OCI-LY3 (cell line): ENCODE data around the gene ZPLD1.

Experiments used
- H2AFZ ChIP-seq: fragments of 200-600, 300-600 bp; shearing (Covaris generic); 2 replicates; pipeline ENCODE4 v1.6.0; 2014; ENCODE audit warnings: antibody characterized with exemption, low read depth, low read length
- H3K27ac ChIP-seq: fragments of 200-600, 300-600 bp; sonication (generic); 2 replicates; pipeline ENCODE4 v1.5.1; 2014; ENCODE audit warnings: mild to moderate bottlenecking, low read length, moderate library complexity, mixed read lengths
- H3K27me3 ChIP-seq: fragments of 200-600, 300-600 bp; sonication (generic); 2 replicates; pipeline ENCODE4 v1.6.1; 2014; ENCODE audit warnings: low read depth, low read length, mixed read lengths
- H3K36me3 ChIP-seq: fragments of 200-600, 300-600 bp; sonication (generic); replicated peaks from 2 replicates; pipeline ENCODE3; 2014; ENCODE audit warnings: low read depth, low read length, mixed read lengths
- H3K4me1 ChIP-seq: fragments of 300-600, 200-600 bp; sonication (generic); 2 replicates; pipeline ENCODE4 v1.6.1; 2014; ENCODE audit warnings: low read length, mixed read lengths
- H3K4me2 ChIP-seq: fragments of 200-600, 300-600 bp; sonication (generic); 2 replicates; pipeline ENCODE4 v1.6.1; 2014; ENCODE audit warnings: low read length, mixed read lengths
- H3K4me3 ChIP-seq: fragments of 300-600, 200-600 bp; sonication (generic); 2 replicates; pipeline ENCODE4 v1.5.1; 2014; ENCODE audit warnings: antibody characterized with exemption, mild to moderate bottlenecking, low read length, moderate library complexity
- H3K79me2 ChIP-seq: fragments of 300-600, 200-600 bp; shearing (Covaris generic); 2 replicates; pipeline ENCODE4 v1.6.1; 2014; ENCODE audit warnings: mild to moderate bottlenecking, low read length, mixed read lengths
- H3K9ac ChIP-seq: fragments of 300-600, 200-600 bp; shearing (Covaris generic); 2 replicates; pipeline ENCODE4 v1.6.0; 2014; ENCODE audit warnings: mild to moderate bottlenecking, low read length, moderate library complexity
- H3K9me3 ChIP-seq: fragments of 200-600, 300-600 bp; shearing (Covaris generic); 2 replicates; pipeline ENCODE4 v1.6.1; 2014; ENCODE audit warnings: low read length, mixed read lengths; ENCODE audit not compliant: insufficient read depth
- H4K20me1 ChIP-seq: fragments of 200-600, 300-600 bp; sonication (generic); 2 replicates; pipeline ENCODE4 v1.6.1; 2016; ENCODE audit warnings: low read length, mixed read lengths; ENCODE audit not compliant: insufficient read depth
- CTCF ChIP-seq: fragments of 200-600, 300-600 bp; sonication (generic); IDR thresholded peaks from 2 replicates; pipeline ENCODE4 v1.5.1; 2014; ENCODE audit warnings: antibody characterized with exemption, low read length, low read depth
- EZH2phosphoT487 ChIP-seq: fragments of 200-600 bp; shearing (Covaris generic); IDR thresholded peaks from 2 replicates; pipeline ENCODE4 v1.6.1; 2018; ENCODE audit warnings: antibody characterized with exemption, mixed run types, low read depth

Gene ZPLD1

GRCh38 chr3:102434715-102435114, at the start of gene ZPLD1:
Gene ZPLD1, plus strand, starts transcription at chr3:102435015. Its CDS starts 3,473 bp downstream, at chr3:102438488.
- H3K27me3 ChIP-seq = no peaks in the 10 kb centered on the region
- H2AFZ ChIP-seq = no peak within 1 kb of the TSS
- no peaks in the 10 kb centered on the region for H3K9me3 ChIP-seq
- no peaks in the 10 kb centered on the region for H3K36me3 ChIP-seq
- H3K4me3 ChIP-seq = no peak within 1 kb of the TSS
- H3K9ac ChIP-seq = no peak within 1 kb of the TSS
- no peak within 1 kb of the TSS for H3K27ac ChIP-seq
- H3K4me2 ChIP-seq = no peak within 1 kb of the TSS
- H3K79me2 ChIP-seq = no peaks in the 10 kb centered on the region
- no peaks in the 10 kb centered on the region for H4K20me1 ChIP-seq
- TF ChIP-seq EZH2phosphoT487 = no peak
- no peak for TF ChIP-seq CTCF
- H3K4me1 ChIP-seq = no peaks in the 10 kb centered on the region

- no peak overlapping the region for H3K4me2 ChIP-seq
- no peaks in the 10 kb centered on the region for H3K4me1 ChIP-seq
- H3K9me3 ChIP-seq = no peaks in the 10 kb centered on the region
- H3K9ac ChIP-seq = no peak overlapping the region
- no peaks in the 10 kb centered on the region for H3K27me3 ChIP-seq
- H3K4me3 ChIP-seq = no peak overlapping the region
- H4K20me1 ChIP-seq = no peaks in the 10 kb centered on the region
- H3K79me2 ChIP-seq = no peaks in the 10 kb centered on the region
- no peak for TF ChIP-seq EZH2phosphoT487
- H3K36me3 ChIP-seq = no peaks in the 10 kb centered on the region
- no peak overlapping the region for H2AFZ ChIP-seq
- no peak overlapping the region for H3K27ac ChIP-seq
Observed at GRCh38 chr3:102390171-102390864, 44.5 kb upstream of the ZPLD1 start.

GRCh38 chr3:102390916-102391315, 43.9 kb upstream of the ZPLD1 start:
- H3K4me1 ChIP-seq = no peaks in the 10 kb centered on the region
- H3K9ac ChIP-seq = no peak overlapping the region
- H3K9me3 ChIP-seq = no peaks in the 10 kb centered on the region
- TF ChIP-seq EZH2phosphoT487 (no peak), CTCF (no peak)
- no peaks in the 10 kb centered on the region for H3K79me2 ChIP-seq
- no peak overlapping the region for H2AFZ ChIP-seq
- no peak overlapping the region for H3K27ac ChIP-seq
- H3K27me3 ChIP-seq = no peaks in the 10 kb centered on the region
- no peak overlapping the region for H3K4me2 ChIP-seq
- H4K20me1 ChIP-seq = no peaks in the 10 kb centered on the region
- no peak overlapping the region for H3K4me3 ChIP-seq
- H3K36me3 ChIP-seq = no peaks in the 10 kb centered on the region

- no peak overlapping the region for H3K4me3 ChIP-seq
- H4K20me1 ChIP-seq = no peaks in the 10 kb centered on the region
- H3K9ac ChIP-seq = no peak overlapping the region
- H3K27ac ChIP-seq = no peak overlapping the region
- no peaks in the 10 kb centered on the region for H3K36me3 ChIP-seq
- H3K27me3 ChIP-seq = no peaks in the 10 kb centered on the region
- H3K4me2 ChIP-seq = no peak overlapping the region
- no peaks in the 10 kb centered on the region for H3K79me2 ChIP-seq
- no peaks in the 10 kb centered on the region for H3K4me1 ChIP-seq
- TF ChIP-seq CTCF = no peak
- no peak for TF ChIP-seq EZH2phosphoT487
- no peaks in the 10 kb centered on the region for H3K9me3 ChIP-seq
- no peak overlapping the region for H2AFZ ChIP-seq
Observed at GRCh38 chr3:102391491-102391890, 43.3 kb upstream of the ZPLD1 start.
